Activated CD8-positive, alpha-beta T cell treated with anti-CD3 and anti-CD28 coated beads for 36 hours (primary cell): Measurements from ENCODE around the gene CDH5. TPM values are rescaled to one million over a fixed set of nuclear protein-coding genes. Genes with fewer than 3 reads are reported as not detected.

Source experiments
- ATAC-seq: fragments of 200-7000 bp; cut with Tn5 transposase; one replicate; pipeline ENCODE4 v1.10.0; 2021; ENCODE audit warnings: mild to moderate bottlenecking, moderate library complexity
- CTCF ChIA-PET: fragments of 350-600 bp; sonication (Branson Sonifier 250); formaldehyde crosslinking; loops from one replicate; lab custom pipeline; 2021; ENCODE audit warnings: antibody characterized with exemption; lab: Charles Lee
- POLR2A ChIA-PET: fragments of 350-600 bp; sonication (Branson Sonifier 250); formaldehyde crosslinking; loops from one replicate; lab custom pipeline; 2021; ENCODE audit warnings: antibody characterized with exemption; lab: Charles Lee
- DNase-seq: peaks from one replicate; pipeline ENCODE4 v3.0.0-alpha.2; 2020
- H3K27ac Mint-ChIP-seq: one replicate; pipeline ENCODE4 v1.8.0; 2021; ENCODE audit warnings: mild to moderate bottlenecking, mixed read lengths
- H3K27me3 Mint-ChIP-seq: one replicate; pipeline ENCODE4 v1.8.0; 2021; ENCODE audit warnings: mixed read lengths
- H3K36me3 Mint-ChIP-seq: one replicate; pipeline ENCODE4 v1.8.0; 2021; ENCODE audit warnings: low read depth, mixed read lengths
- H3K4me1 Mint-ChIP-seq: one replicate; pipeline ENCODE4 v1.8.0; 2021; ENCODE audit warnings: low read depth, mixed read lengths
- H3K4me3 Mint-ChIP-seq: one replicate; pipeline ENCODE4 v1.8.0; 2021; ENCODE audit warnings: mild to moderate bottlenecking, moderate library complexity, mixed read lengths
- H3K9me3 Mint-ChIP-seq: one replicate; pipeline ENCODE4 v1.8.0; 2021; ENCODE audit warnings: mixed read lengths
- intact Hi-C: fragments of 100-400 bp; cut with micrococcal nuclease; formaldehyde crosslinking; loops from one replicate; pipeline ENCODE4 v1.10.0; 2022
- total RNA-seq, 2 experiments: library from RNA; stranded (reverse); gene quantifications; one replicate each; pipeline ENCODE4 v1.2.3, GENCODE V29; 2021
- TF ChIP-seq, protein P1 (sequence below): fragments of 200-600 bp; IDR thresholded peaks from one replicate; pipeline ENCODE4 v1.8.0; 2022; ENCODE audit warnings: antibody characterized with exemption, mild to moderate bottlenecking

CDH5 gene
- total RNA-seq, 2 experiments from 2014 or later, result not detected

DNA sequence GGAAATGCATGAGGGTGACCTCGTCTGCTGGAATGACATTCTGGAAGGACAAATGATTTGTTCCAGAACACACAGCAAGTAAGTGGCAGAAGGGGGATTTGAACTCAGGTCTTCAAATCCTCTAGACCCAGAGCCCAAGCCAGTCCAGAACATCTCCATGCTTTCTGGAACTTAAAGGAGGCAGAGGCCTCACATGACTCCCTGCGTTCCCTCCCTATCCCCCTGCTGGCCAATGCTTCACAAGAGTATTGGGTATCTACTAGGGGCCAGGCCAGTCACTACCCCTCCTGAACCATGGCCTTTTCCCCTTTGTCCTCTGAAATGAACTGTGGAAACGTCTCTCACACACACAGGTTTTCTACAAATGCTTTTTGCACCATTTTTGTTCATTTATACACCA lies 53.0 kb downstream of the CDH5 start:
- H3K9me3 Mint-ChIP-seq, result no peaks in the 10 kb centered on the region
- H3K4me3 Mint-ChIP-seq, result no peak overlapping the region
- no peaks in the 10 kb centered on the region for H3K4me1 Mint-ChIP-seq
- ATAC-seq (no peak), DNase-seq (no peak)
- H3K27ac Mint-ChIP-seq, result no peak overlapping the region
- ChIA-PET CTCF (no interaction called here), POLR2A (no interaction called here)
- intact Hi-C loops, result no loop called here
- H3K27me3 Mint-ChIP-seq, result peaks cover 5% of the 10 kb centered on the region
- TF ChIP-seq, protein P1, sequence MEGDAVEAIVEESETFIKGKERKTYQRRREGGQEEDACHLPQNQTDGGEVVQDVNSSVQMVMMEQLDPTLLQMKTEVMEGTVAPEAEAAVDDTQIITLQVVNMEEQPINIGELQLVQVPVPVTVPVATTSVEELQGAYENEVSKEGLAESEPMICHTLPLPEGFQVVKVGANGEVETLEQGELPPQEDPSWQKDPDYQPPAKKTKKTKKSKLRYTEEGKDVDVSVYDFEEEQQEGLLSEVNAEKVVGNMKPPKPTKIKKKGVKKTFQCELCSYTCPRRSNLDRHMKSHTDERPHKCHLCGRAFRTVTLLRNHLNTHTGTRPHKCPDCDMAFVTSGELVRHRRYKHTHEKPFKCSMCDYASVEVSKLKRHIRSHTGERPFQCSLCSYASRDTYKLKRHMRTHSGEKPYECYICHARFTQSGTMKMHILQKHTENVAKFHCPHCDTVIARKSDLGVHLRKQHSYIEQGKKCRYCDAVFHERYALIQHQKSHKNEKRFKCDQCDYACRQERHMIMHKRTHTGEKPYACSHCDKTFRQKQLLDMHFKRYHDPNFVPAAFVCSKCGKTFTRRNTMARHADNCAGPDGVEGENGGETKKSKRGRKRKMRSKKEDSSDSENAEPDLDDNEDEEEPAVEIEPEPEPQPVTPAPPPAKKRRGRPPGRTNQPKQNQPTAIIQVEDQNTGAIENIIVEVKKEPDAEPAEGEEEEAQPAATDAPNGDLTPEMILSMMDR, result no peak
- H3K36me3 Mint-ChIP-seq, result no peaks in the 10 kb centered on the region

DNA sequence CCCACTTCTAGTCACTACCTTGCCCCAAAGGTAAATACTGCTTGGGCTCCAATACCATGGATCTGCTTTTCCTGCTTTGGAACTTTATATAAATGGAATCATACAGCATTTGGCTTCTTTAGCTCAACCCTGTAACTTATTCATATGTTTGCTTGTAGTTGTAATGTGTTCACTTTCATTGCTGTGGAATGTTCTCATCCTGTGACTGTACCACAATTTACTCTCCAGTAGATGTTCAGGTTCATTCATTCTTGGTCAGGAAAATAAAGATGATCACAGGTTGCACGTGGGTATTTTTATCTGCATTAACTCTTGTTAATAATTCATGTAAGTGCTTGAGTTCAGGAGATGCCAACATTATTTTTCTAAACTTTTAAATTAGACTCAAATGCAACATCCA lies 53.9 kb downstream of the CDH5 start:
- DNase-seq, result no peak
- Mint-ChIP-seq H3K4me3 (no peak overlapping the region), H3K27me3 (peaks cover 12% of the 10 kb centered on the region), H3K27ac (no peak overlapping the region), H3K9me3 (no peaks in the 10 kb centered on the region), H3K4me1 (no peaks in the 10 kb centered on the region), H3K36me3 (no peaks in the 10 kb centered on the region)
- ATAC-seq, result no peak
- intact Hi-C loops, result no loop called here
- TF ChIP-seq, protein P1, result no peak
- ChIA-PET POLR2A (no interaction called here), CTCF (interaction anchor here (1.1 kb wide), 1 partner anchor 14 kb away, joined by 4 read pairs; no protein-coding TSS in a partner anchor)

DNA sequence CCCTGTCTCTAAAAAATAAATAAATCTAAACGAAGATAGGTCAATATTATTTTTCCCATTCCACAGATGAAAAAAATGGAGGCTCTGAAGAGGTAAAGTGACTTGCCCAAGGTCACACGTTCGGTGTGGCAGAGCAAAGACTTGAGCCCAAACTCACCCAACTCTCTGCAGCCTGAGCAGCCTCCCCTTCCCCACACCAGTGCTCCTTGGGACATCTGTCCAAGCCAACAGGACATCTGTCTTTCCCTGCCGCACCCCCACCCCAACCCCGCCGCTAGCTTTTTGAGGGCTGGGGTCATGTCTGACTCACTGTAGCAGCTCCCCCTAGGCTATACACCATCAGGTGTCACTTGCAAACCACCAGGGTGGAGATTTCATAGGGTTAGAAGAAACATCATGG lies 55.4 kb downstream of the CDH5 start:
- H3K4me3 Mint-ChIP-seq, result no peak overlapping the region
- DNase-seq (no peak), ATAC-seq (no peak)
- peaks cover 2% of the 10 kb centered on the region for H3K4me1 Mint-ChIP-seq
- H3K36me3 Mint-ChIP-seq, result no peaks in the 10 kb centered on the region
- TF ChIP-seq, protein P1, result no peak
- H3K27ac Mint-ChIP-seq, result no peak overlapping the region
- ChIA-PET CTCF (no interaction called here), POLR2A (no interaction called here)
- peaks cover 21% of the 10 kb centered on the region for H3K27me3 Mint-ChIP-seq
- no peaks in the 10 kb centered on the region for H3K9me3 Mint-ChIP-seq
- intact Hi-C loops, result no loop called here

DNA sequence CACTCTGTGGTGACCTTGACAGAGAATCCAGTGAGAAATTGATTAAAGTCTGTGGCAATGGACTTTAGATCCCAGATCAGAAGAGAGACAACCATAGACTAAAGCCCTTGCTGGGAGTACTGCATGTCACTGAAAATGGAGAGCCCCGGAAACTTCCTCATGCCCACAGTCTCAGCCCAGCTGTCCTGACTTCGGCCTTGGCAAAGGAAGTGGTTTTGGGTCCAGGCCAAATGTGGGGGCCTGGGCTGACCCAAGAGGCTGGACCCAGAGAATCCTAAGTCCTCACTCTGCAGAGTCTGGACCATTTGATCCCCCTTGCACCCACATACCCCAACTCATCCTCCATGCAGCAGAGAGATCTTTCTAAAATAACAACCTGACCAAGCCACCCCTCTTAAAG lies 55.9 kb downstream of the CDH5 start:
- POLR2A ChIA-PET, result no interaction called here
- Mint-ChIP-seq H3K36me3 (no peaks in the 10 kb centered on the region), H3K27me3 (peaks cover 21% of the 10 kb centered on the region), H3K27ac (no peak overlapping the region), H3K4me1 (peaks cover 2% of the 10 kb centered on the region), H3K4me3 (no peak overlapping the region), H3K9me3 (no peaks in the 10 kb centered on the region)
- intact Hi-C loops, result no loop called here
- DNase-seq, result no peak
- CTCF ChIA-PET, result no interaction called here
- TF ChIP-seq, protein P1, result no peak
- ATAC-seq, result no peak

DNA sequence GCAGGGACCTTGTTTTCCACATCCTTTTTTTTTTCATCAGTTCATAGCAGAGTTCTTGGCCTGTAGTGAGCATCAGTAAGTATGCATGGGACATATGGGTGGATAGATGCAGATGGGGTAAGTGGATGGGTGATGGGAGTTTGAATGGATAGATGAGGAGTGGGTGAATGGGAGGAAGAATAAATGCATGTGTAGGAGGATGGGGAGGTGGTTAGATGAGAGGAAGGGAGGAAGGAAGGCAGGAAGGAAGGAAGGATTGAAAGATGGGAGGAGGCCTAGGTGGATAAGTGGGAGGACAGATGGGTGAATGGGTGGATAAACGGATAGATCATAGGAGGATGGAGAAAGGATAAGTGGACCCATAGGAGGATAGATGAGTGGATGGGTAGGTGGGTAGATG lies 56.7 kb downstream of the CDH5 start:
- no peaks in the 10 kb centered on the region for H3K36me3 Mint-ChIP-seq

More for the DNA sequence above, 56.7 kb downstream of the CDH5 start:
- ChIA-PET POLR2A (no interaction called here), CTCF (interaction anchor here (1.3 kb wide), 1 partner anchor 16 kb away, joined by 4 read pairs; no protein-coding TSS in a partner anchor)
- Mint-ChIP-seq H3K4me1 (peaks cover 5% of the 10 kb centered on the region), H3K27ac (no peak overlapping the region), H3K9me3 (no peaks in the 10 kb centered on the region), H3K27me3 (peaks cover 27% of the 10 kb centered on the region), H3K4me3 (no peak overlapping the region)
- TF ChIP-seq, protein P1, result no peak
- ATAC-seq, result no peak
- intact Hi-C loops, result no loop called here
- DNase-seq, result no peak
